Activated T-helper 1 cell treated with Interleukin-2 at 50 U/mL for 16 hours (primary cell): ENCODE results near the gene MIPEP.

Experiments used
- DNase-seq: peaks from one replicate; pipeline ENCODE4 v3.0.0-alpha.2; 2020; ENCODE audit warnings: low read depth

Gene MIPEP

GRCh38 chr13:23680845-23681669 is 208.1 kb downstream of the MIPEP start:
- no peak for DNase-seq
